HG02981 (cell line): ENCODE data around the gene ADAMTS2.
"Not testable (repeated sequence)": the region's sequence is repeated elsewhere in the genome, so short reads cannot be mapped to it uniquely, and the experiment has no call there.

Source experiments
- ATAC-seq: cut with Tn5 transposase; IDR thresholded peaks from one replicate; pipeline ENCODE4 v1.9.1; 2021; ENCODE audit warnings: mild to moderate bottlenecking, moderate library complexity; ENCODE audit not compliant: unreplicated experiment

ADAMTS2 gene

GRCh38 chr5:179118756-179119414, 226.4 kb downstream of the ADAMTS2 start:
- ATAC-seq, result no peak

DNA sequence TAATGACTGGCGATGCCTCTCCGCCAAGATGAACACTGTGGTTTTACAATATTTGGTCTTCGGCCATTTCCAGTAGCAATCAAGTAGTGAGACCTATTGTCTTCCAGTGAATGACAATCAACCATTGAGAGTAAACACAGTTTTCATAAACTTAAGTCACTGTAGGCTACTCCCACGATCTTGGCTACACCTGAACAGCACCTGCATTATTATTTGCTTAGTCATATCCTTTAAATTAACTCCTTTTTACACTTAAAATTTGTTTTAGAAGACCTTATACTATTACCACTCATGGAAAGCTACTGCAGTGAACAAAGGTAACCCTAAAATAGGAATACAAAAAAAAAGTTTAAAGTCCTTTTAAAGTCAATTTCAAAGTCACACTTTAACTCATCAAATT, 226.9 kb downstream of the ADAMTS2 start:
- no peak for ATAC-seq

- ATAC-seq, result no peak
Observed at GRCh38 chr5:179115845-179116524, 229.3 kb downstream of the ADAMTS2 start.

GRCh38 chr5:179115307-179115706, 230.0 kb downstream of the ADAMTS2 start:
- no peak for ATAC-seq

GRCh38 chr5:179114756-179115155, 230.5 kb downstream of the ADAMTS2 start:
- no peak for ATAC-seq

GRCh38 chr5:179113945-179114641, 231.2 kb downstream of the ADAMTS2 start:
- ATAC-seq, result no peak

DNA sequence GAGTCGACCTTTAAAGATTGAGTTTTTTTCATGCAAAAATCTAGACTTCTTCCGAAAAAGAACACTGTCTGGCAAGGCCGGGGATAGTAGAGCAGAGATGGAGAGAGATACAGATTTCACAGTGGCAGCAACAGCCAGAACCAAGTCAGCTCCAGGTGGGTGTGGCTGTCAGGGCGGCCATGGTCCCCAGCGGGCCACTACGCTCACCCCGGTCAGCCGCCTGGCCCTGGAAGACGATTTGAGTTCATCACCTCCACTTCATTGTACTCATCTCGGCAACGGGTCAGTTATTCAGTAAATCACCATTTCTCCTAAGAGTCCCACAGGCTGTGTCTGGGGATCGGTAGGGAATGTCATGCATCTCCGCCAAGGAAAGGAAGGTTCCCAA, 232.1 kb downstream of the ADAMTS2 start:
- no peak for ATAC-seq

DNA sequence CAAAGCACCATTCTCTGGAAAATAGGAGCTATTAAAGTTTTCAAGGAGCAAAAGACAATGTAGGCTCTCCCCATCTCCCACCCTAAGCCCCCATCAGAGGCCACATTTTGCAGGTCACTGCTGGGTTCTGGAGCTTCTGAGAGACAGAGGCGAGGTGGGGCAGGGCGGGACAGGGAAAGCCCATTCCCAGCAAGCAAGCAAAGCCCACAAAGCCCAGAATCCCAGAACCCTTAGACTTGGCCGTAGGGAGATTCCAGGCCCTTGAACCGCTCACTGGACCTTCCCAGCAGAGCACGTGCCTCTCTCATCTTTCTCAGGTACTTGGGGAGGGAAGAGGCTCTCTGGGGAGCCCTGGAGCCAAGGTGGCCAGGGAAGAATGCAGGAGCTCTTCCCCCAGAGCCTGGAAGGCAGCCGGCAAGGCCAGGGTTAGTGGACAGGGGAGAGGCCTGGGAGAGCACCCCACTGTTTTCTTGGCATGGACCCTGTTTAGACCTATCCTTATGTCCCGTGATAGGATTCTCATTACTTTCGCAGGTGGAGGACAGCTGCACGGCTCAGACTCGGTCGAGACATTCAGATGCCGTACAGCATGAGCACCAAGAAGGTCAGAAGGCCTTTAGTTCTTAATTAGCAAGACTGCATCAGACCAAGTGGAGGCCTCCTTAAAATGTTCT, 232.7 kb downstream of the ADAMTS2 start:
- ATAC-seq, result no peak

DNA sequence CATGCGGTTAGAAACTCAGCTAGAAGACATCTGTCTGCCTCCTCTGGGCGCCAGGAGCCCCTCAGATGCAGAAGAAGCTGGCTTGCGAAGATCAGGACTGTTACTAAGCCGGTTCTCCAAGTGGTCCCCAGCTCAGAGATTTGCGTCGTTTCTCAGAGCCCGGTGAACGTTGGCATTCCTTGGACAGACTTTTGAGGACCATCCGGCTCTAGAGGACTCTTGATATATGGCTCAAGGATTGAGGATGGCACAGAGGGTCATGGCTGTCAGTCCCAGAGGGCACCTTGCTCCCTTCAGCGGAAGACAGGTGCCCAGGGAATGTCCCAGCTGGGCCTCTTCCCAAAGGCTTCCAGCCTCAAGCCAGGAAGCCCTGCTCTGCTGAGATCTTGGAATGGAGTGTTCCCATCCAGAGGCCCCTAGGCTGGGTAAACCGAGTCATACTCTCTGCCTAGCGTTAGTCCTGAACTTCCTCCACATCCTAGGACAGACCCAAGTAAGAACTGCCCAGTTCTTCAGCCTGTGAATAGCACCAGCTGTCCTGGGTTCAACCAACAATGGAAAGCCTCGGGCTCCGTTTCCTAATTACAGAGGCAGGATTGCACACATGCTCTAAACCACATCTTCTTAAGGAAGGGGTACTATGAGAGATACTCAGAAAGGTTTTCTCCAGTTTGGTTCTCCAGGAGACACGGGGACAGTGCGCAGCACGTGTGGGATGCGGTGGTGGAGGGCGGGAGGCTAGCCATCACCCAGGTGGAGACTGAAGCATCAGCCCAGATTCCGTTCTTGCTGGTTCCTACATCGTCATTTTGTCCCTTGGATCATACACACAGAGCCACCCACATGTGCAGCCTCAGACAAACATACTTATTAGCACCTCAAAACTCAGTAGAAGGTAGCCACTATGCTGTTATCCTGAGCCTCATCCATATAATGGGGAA, 233.7 kb downstream of the ADAMTS2 start:
- ATAC-seq, result no peak

DNA sequence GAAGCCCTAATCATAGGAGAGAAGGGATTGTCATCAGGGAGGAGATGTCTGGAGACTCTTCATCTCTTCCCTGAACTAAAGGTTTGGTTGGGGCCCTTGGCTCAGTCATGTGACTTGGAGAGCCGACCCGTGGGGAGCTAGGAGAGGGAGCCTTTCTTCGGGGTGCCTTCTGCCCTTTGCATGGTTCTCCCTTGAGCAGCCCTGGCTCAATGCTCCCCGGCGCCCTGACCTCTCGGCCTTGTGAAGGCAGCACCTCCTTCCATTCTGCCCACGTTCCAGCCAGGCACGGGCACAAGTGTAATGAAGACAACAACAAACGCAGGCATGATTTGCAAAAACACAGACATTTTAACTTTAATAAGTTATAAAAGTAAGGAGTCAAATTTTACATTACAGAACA, 234.7 kb downstream of the ADAMTS2 start:
- no peak for ATAC-seq

DNA sequence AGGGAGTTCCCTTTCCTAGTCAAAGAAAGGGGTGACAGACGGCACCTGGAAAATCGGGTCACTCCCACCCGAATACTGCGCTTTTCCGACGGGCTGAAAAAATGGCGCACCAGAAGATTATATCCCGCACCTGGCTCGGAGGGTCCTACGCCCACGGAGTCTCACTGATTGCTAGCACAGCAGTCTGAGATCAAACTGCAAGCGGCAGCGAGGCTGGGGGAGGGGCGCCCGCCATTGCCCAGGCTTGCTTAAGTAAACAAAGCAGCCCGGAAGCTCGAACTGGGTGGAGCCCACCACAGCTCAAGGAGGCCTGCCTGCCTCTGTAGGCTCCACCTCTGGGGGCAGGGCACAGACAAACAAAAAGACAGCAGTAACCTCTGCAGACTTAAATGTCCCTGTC, 244.0 kb downstream of the ADAMTS2 start:
- ATAC-seq, result not testable (repeated sequence)

- no peak for ATAC-seq
Observed at GRCh38 chr5:179089502-179089901, 255.8 kb downstream of the ADAMTS2 start.

DNA sequence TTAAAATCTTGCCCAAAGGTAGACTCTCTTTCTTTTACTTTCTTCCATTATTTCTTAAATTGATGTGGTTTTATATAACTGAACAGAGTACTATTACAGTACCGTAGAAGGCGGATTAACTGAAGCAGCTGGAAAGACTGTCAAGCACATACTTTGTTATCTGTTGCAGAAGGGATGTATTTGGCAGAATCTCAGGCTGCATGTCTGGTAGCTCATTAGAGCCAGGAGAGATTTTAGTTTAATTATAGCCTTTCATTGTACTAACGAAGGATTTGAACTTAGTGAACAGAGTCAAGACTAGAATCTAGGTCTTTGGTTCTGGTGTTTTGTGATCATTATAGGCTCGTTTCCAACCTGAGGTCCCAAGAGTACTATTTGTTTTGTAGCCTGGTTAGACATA, 264.5 kb downstream of the ADAMTS2 start:
- no peak for ATAC-seq

DNA sequence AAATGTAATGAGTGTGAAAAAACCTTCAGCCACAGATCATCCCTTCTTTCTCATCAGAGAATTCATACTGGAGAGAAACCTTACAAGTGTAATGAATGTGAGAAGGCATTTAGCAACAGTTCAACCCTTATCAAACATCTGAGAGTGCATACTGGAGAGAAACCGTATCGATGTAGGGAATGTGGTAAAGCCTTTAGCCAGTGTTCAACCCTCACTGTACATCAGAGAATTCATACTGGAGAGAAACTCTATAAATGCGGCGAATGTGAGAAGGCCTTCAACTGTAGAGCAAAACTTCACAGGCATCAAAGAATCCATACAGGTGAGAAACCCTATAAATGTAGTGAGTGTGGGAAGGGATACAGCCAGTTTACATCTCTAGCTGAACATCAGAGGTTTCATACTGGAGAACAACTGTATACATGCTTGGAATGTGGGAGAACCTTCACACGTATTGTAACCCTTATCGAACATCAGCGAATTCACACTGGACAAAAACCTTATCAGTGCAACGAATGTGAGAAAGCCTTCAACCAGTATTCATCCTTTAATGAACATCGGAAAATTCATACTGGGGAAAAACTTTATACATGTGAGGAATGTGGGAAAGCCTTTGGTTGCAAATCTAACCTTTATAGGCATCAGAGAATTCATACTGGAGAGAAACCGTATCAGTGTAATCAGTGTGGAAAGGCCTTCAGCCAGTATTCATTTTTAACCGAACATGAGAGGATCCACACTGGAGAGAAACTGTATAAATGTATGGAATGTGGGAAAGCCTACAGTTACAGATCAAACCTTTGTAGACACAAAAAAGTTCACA, 265.9 kb downstream of the ADAMTS2 start:
- no peak for ATAC-seq

- no peak for ATAC-seq
Observed at GRCh38 chr5:179065703-179066102, 279.6 kb downstream of the ADAMTS2 start.

GRCh38 chr5:179061025-179061424, 284.2 kb downstream of the ADAMTS2 start:
- ATAC-seq, result no peak
